DOHH2 (cell line): ENCODE measurements around the gene CHEK2.

Experiments
- H3F3A ChIP-seq: fragments of 200-600 bp; sonication (generic), shearing (Covaris generic); 2 replicates; pipeline ENCODE4 v1.6.0; 2016; ENCODE audit warnings: antibody characterized with exemption, mild to moderate bottlenecking; ENCODE audit not compliant: control insufficient read depth, insufficient read depth
- H3K27ac ChIP-seq: fragments of 200-600 bp; sonication (generic); 2 replicates; pipeline ENCODE4 v1.5.1; 2014; ENCODE audit warnings: low read depth, mild to moderate bottlenecking, low read length, moderate library complexity
- H3K27me3 ChIP-seq: fragments of 200-600 bp; sonication (generic); 2 replicates; pipeline ENCODE4 v1.6.1; 2014; ENCODE audit warnings: mild to moderate bottlenecking, low read length, mixed read lengths; ENCODE audit not compliant: control insufficient read depth
- H3K36me3 ChIP-seq: fragments of 200-600 bp; sonication (generic); 2 replicates; pipeline ENCODE4 v1.6.1; 2014; ENCODE audit warnings: mild to moderate bottlenecking, low read length, moderate library complexity, mixed read lengths; ENCODE audit not compliant: control insufficient read depth
- H3K4me1 ChIP-seq: fragments of 200-600 bp; sonication (generic); 2 replicates; pipeline ENCODE4 v1.6.1; 2014; ENCODE audit warnings: mild to moderate bottlenecking, low read length, mixed read lengths; ENCODE audit not compliant: control insufficient read depth
- H3K4me2 ChIP-seq: fragments of 200-600 bp; sonication (generic); 2 replicates; pipeline ENCODE4 v1.6.0; 2014; ENCODE audit warnings: mild to moderate bottlenecking, low read length, moderate library complexity
- H3K4me3 ChIP-seq: fragments of 200-600 bp; sonication (generic); 2 replicates; pipeline ENCODE4 v1.5.1; 2014; ENCODE audit warnings: mild to moderate bottlenecking, low read length, mixed read lengths
- H3K79me2 ChIP-seq: fragments of 200-600 bp; sonication (generic); 2 replicates; pipeline ENCODE4 v1.6.1; 2014; ENCODE audit warnings: mild to moderate bottlenecking, low read length, mixed read lengths; ENCODE audit not compliant: control insufficient read depth
- H3K9me2 ChIP-seq: fragments of 200-600 bp; sonication (generic); replicated peaks from 2 replicates; pipeline ENCODE4 v1.6.1; 2014; ENCODE audit warnings: mild to moderate bottlenecking, low read length, mixed read lengths; ENCODE audit not compliant: control insufficient read depth
- H3K9me3 ChIP-seq: fragments of 200-600 bp; sonication (generic); 2 replicates; pipeline ENCODE4 v1.6.1; 2014; ENCODE audit warnings: antibody characterized with exemption, low read length, mixed read lengths; ENCODE audit not compliant: control insufficient read depth, insufficient read depth
- H4K20me1 ChIP-seq: fragments of 200-600 bp; sonication (generic); 2 replicates; pipeline ENCODE4 v1.6.0; 2014; ENCODE audit warnings: low read depth, mild to moderate bottlenecking, antibody characterized with exemption, low read length, moderate library complexity; ENCODE audit not compliant: control insufficient read depth, insufficient read depth
- CTCF ChIP-seq: fragments of 200-600 bp; sonication (generic); IDR thresholded peaks from one replicate; pipeline ENCODE4 v1.5.1; 2014; ENCODE audit warnings: antibody characterized with exemption, mild to moderate bottlenecking, low read depth, low read length; ENCODE audit not compliant: poor library complexity, severe bottlenecking
- EZH2phosphoT487 ChIP-seq: fragments of 200-600 bp; sonication (generic); IDR thresholded peaks from 2 replicates; pipeline ENCODE4 v1.6.1; 2017; ENCODE audit warnings: borderline replicate concordance, mild to moderate bottlenecking, antibody characterized with exemption, low read length, moderate library complexity, mixed read lengths

The CHEK2 gene

DNA sequence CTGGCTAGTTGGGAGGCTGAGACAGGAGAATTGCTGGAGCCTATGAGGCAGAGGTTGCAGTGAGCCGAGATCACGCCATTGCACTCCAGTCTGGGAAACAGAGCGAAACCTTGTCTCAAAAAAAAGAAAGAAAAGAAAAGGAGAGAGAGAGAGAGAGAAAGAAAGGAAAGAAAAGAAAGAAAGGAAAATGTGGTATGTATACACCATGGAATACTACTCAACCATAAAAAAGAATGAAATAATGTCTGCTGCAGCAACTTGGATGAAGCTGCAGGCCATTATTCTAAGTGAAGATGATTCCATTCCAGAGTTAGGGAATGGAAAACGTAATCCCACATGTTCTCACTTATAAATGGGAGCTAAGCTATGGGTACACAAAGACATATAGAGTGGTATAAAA lies 92.8 kb downstream of the CHEK2 start:
- no peaks in the 10 kb centered on the region for H3K79me2 ChIP-seq
- no peak overlapping the region for H3K4me2 ChIP-seq
- no peaks in the 10 kb centered on the region for H3K9me2 ChIP-seq
- no peak overlapping the region for H3K4me3 ChIP-seq
- no peak overlapping the region for H3K27ac ChIP-seq
- no peaks in the 10 kb centered on the region for H3K4me1 ChIP-seq
- no peaks in the 10 kb centered on the region for H4K20me1 ChIP-seq
- no peaks in the 10 kb centered on the region for H3K36me3 ChIP-seq
- no peaks in the 10 kb centered on the region for H3K9me3 ChIP-seq
- H3F3A ChIP-seq = no peaks in the 10 kb centered on the region
- TF ChIP-seq EZH2phosphoT487 (no peak), CTCF (no peak)
- H3K27me3 ChIP-seq = peaks cover 2% of the 10 kb centered on the region; the same call in 1 of the 2 replicates

GRCh38 chr22:28647216-28647615 lies 94.4 kb downstream of the CHEK2 start:
- H3K36me3 ChIP-seq = no peaks in the 10 kb centered on the region
- no peaks in the 10 kb centered on the region for H4K20me1 ChIP-seq
- no peaks in the 10 kb centered on the region for H3K4me1 ChIP-seq
- no peaks in the 10 kb centered on the region for H3K9me3 ChIP-seq
- H3K4me3 ChIP-seq = no peak overlapping the region
- H3K4me2 ChIP-seq = no peak overlapping the region
- no peaks in the 10 kb centered on the region for H3F3A ChIP-seq
- H3K9me2 ChIP-seq = no peaks in the 10 kb centered on the region
- H3K79me2 ChIP-seq = no peaks in the 10 kb centered on the region
- no peak for TF ChIP-seq CTCF
- no peak for TF ChIP-seq EZH2phosphoT487
- H3K27me3 ChIP-seq = 0 out of 2 replicates have a peak, but pooled peaks cover 4% of the 10 kb centered on the region
- H3K27ac ChIP-seq = no peak overlapping the region

- TF ChIP-seq CTCF (no peak), EZH2phosphoT487 (no peak)
- H3K27ac ChIP-seq = no peak overlapping the region
- no peak overlapping the region for H3K4me2 ChIP-seq
- H4K20me1 ChIP-seq = no peaks in the 10 kb centered on the region
- no peaks in the 10 kb centered on the region for H3F3A ChIP-seq
- H3K9me2 ChIP-seq = no peaks in the 10 kb centered on the region
- no peaks in the 10 kb centered on the region for H3K36me3 ChIP-seq
- no peaks in the 10 kb centered on the region for H3K4me1 ChIP-seq
- H3K9me3 ChIP-seq = no peaks in the 10 kb centered on the region
- H3K79me2 ChIP-seq = no peaks in the 10 kb centered on the region
- peaks cover 16% of the 10 kb centered on the region; the same call in 1 of the 2 replicates for H3K27me3 ChIP-seq
- H3K4me3 ChIP-seq = no peak overlapping the region
Measured at GRCh38 chr22:28639321-28639720, 102.3 kb downstream of the CHEK2 start.
